Body of pancreas (tissue), 4 donors: Measurements from ENCODE around the gene VAMP3.

Experiments used
- CTCF ChIP-seq, 7 experiments: fragments of 450-650 bp in 4 of 7; fragments of 200-600 bp in 3 of 7; sonication (generic) in 3 of 7; IDR thresholded peaks; one replicate each; pipeline ENCODE4 v1.5.1; 2016 to 2019; ENCODE audit warnings: antibody characterized with exemption in 7 of 7
- POLR2A ChIP-seq, 3 donors: fragments of 450-650 bp; IDR thresholded peaks; one replicate each; pipeline ENCODE4 v1.6.1; 2016; ENCODE audit warnings: antibody characterized with exemption in 3 of 3, mild to moderate bottlenecking in 2 of 3

GRCh38 chr1:7747605-7748004, 23.5 kb upstream of the VAMP3 start:
- TF ChIP-seq CTCF (IDR thresholded peaks at IDR 0.05) (no peak), POLR2A (IDR thresholded peaks at IDR 0.05) (no peak)
